GM18526 (cell line): ENCODE measurements around the gene PRAME.

Experiments used
- POLR2A ChIP-seq: IDR thresholded peaks from 3 replicates; pipeline ENCODE4 v1.6.1; 2011; ENCODE audit not compliant: insufficient read length; ENCODE audit errors: extremely low read depth

The PRAME gene

DNA sequence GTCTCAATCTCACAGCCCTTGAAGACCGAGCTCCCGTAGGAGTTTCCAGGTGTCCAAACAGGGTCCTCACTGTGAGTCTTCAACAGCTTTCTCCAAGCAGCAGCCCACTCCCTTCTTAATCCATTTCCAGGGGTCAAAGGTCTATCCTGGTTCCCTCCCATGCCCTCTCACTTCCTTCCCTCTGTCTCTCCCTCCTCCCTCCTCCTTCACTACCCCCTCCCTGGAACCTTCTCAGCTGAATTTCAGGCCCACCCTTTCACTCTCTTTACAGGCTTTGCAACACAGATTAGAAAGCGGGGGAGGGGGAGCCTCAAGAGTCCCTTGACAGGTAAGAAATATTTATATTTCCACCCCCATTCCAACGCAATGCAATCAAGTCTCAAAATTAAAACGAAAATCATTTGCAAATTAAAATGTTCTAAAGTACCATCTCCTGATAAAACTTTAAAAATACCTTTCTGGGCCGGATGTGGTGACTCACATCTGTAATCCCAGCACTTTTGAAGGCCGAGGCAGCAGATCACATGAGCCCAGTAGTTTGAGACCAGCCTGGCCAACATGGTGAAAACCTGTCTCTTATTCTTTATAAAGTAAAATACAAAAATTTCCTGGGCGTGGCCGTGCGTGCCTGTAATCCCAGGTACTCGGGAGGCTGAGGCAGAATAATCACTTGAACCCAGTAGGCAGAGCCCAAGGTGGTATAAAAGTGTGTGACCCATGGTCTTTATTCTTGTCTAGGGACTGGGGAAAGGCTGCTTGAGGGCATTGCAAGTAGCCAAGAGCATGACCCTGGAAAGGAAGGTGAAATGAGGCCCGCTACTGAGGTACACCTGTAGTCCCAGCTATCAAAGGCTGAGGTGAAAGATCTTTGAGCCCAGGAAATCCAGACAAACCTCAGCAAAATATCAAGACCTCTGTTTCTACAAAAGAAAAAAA, 38.1 kb downstream of the PRAME start:
- no peak for TF ChIP-seq POLR2A

GRCh38 chr22:22520020-22520656, 38.9 kb downstream of the PRAME start, which contains the start of gene ZNF280A:
Gene ZNF280A, minus strand, starts transcription at chr22:22520270. Its CDS starts 4,640 bp downstream, at chr22:22515630.
- no peak for TF ChIP-seq POLR2A

GRCh38 chr22:22519591-22519990, 39.5 kb downstream of the PRAME start:
- no peak for TF ChIP-seq POLR2A

GRCh38 chr22:22516992-22517391, 42.1 kb downstream of the PRAME start:
- TF ChIP-seq POLR2A, result no peak

DNA sequence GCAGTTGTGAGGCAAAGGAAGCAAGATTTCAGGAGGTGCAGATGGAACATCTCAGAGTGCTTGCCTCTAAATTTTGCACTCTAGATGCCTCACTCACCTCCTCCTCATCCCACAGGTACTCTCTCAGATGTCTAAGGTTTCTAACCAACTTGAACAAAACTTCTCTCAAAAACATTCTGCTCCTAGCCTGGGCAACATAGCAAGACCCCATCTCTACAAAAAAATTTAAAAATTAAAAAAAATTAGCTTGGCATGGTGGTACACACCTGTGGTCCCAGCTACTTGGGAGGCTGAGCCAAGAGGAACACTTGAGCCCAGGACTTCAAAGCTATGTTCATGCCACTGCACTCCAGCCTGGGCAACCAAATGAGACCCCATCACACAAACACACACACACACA, 43.2 kb downstream of the PRAME start:
- TF ChIP-seq POLR2A, result no peak

DNA sequence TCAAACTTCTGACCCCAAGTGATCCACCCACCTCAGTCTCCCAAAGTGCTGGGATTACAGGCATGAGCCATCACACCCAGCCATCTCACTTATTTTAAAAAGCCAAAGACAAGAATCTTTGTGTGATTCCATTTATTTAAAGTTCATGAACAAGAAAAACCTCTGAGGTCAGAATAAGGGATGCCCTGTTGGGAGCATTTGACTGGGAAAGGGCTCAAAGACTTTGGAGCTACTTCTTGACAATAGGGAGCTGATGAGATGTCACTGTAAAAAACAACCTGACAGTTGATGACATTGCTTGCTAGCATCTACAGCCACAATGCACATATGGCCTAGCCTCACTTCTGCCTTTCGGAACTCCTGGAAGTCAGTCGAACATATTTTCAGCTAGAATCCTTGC, 45.4 kb downstream of the PRAME start:
- no peak for TF ChIP-seq POLR2A

DNA sequence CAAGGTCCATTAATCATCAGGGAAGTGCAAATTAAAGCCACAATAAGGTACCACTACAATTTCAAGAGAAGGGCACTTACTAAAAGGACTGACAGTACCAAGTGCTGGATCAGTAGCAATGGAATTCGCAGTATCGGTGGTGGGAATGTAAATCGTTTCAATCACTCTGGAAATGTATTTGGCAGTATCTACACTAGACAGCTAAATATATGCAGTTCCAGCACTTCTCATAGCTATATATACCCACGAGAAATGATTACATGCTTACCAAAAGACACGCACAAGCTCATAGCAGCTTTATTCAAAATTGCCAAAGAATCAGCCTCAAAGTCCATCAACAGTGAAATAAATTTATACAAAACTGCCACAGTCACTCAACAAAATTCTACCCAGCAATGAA, 46.1 kb downstream of the PRAME start:
- no peak for TF ChIP-seq POLR2A

GRCh38 chr22:22508274-22509176, 50.5 kb downstream of the PRAME start, which contains the start of gene ZNF280B:
Gene ZNF280B, minus strand, starts transcription at chr22:22508742. Its CDS starts 19,344 bp downstream, at chr22:22489398.
- TF ChIP-seq POLR2A, result no peak

- TF ChIP-seq POLR2A, result no peak
These were observed 51.3 kb downstream of the PRAME start for GRCh38 chr22:22507743-22508273.

- no peak for TF ChIP-seq POLR2A
These were observed 52.3 kb downstream of the PRAME start for GRCh38 chr22:22506736-22507135.

DNA sequence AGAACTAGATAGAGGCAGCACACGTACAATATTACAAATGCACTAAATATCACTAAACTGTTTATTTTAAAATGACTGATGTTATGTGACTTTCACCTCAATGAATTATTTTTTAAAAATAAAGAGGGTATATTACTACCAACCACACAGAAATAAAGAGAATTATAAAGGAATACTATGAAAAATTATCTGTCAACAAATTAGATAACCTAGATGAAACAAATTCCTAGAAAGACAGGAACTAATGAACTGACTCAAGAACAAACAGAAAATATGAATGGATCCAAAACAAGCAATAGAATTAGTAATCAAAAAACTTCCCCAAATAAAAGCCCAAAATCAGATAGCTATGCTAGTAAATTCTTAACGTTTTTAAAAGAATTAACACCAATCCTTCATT, 60.8 kb downstream of the PRAME start:
- no peak for TF ChIP-seq POLR2A
